IMR-90 (cell line): ENCODE data around the gene HSPG2. TPM values are rescaled to one million over a fixed set of nuclear protein-coding genes. Genes with fewer than 3 reads are reported as not detected.

Experiments used
- ATAC-seq: fragments of 200-7000 bp; cut with Tn5 transposase; 2 replicates; pipeline ENCODE4 v1.9.1; 2020; ENCODE audit warnings: low read depth, mild to moderate bottlenecking, moderate library complexity
- BruUV-seq: library from RNA; stranded (reverse); fragments of 400-500 nt; replicated peaks from 2 replicates; lab custom pipeline; 2021; lab: Mats Ljungman, UMichigan
- CTCF ChIA-PET: fragments of 300-600 bp; formaldehyde crosslinking; extraction: SDS; loops from one replicate; lab custom pipeline; 2021; ENCODE audit warnings: antibody characterized with exemption; lab: Yijun Ruan, JAX
- POLR2A ChIA-PET: fragments of 300-600 bp; sonication (Branson Sonifier 250); formaldehyde crosslinking; loops from one replicate; lab custom pipeline; 2022; ENCODE audit warnings: antibody characterized with exemption; ENCODE audit not compliant: unreplicated experiment; lab: Charles Lee
- DNase-seq: peaks from one replicate; pipeline ENCODE4 v3.0.0; 2013
- H2AFZ ChIP-seq: replicated peaks from 2 replicates; pipeline ENCODE3; 2013; ENCODE audit warnings: low read length, mild to moderate bottlenecking; ENCODE audit not compliant: poor library complexity
- H2AK5ac ChIP-seq: 2 replicates; pipeline ENCODE4 v1.6.1; 2013; ENCODE audit warnings: low read depth, low read length, inconsistent platforms
- H2AK9ac ChIP-seq: replicated peaks from 2 replicates; pipeline ENCODE3; 2013; ENCODE audit warnings: mild to moderate bottlenecking, low read depth, low read length, moderate library complexity; ENCODE audit not compliant: poor library complexity
- H2BK120ac ChIP-seq: 2 replicates; pipeline ENCODE4 v1.6.1; 2013; ENCODE audit warnings: low read depth, low read length, inconsistent platforms
- H2BK15ac ChIP-seq: 3 replicates; pipeline ENCODE4 v1.6.1; 2013; ENCODE audit warnings: low read depth, low read length, inconsistent platforms
- H2BK20ac ChIP-seq: 2 replicates; pipeline ENCODE4 v1.6.1; 2013; ENCODE audit warnings: low read depth, mild to moderate bottlenecking, inconsistent platforms, low read length, moderate library complexity
- H2BK5ac ChIP-seq: 2 replicates; pipeline ENCODE4 v1.6.1; 2013; ENCODE audit warnings: mild to moderate bottlenecking, low read depth, low read length, inconsistent platforms; ENCODE audit not compliant: poor library complexity, severe bottlenecking
- H3K14ac ChIP-seq: replicated peaks from 2 replicates; pipeline ENCODE4 v1.6.1; 2013; ENCODE audit warnings: low read depth, low read length, inconsistent platforms
- H3K18ac ChIP-seq: 2 replicates; pipeline ENCODE4 v1.6.1; 2013; ENCODE audit warnings: low read depth, low read length, control low read depth
- H3K23ac ChIP-seq: 2 replicates; pipeline ENCODE4 v1.6.1; 2013; ENCODE audit warnings: low read depth, low read length, inconsistent platforms
- H3K27ac ChIP-seq: 2 replicates; pipeline ENCODE4 v1.5.1; 2013; ENCODE audit warnings: mild to moderate bottlenecking, control low read depth, low read length; ENCODE audit not compliant: insufficient read depth
- H3K27me3 ChIP-seq: 2 replicates; pipeline ENCODE4 v1.6.1; 2013; ENCODE audit warnings: low read length; ENCODE audit not compliant: control insufficient read depth, insufficient read depth
- H3K36me3 ChIP-seq: 2 replicates; pipeline ENCODE4 v1.6.1; 2013; ENCODE audit warnings: low read length, mixed read lengths; ENCODE audit not compliant: control insufficient read depth, insufficient read depth
- H3K4ac ChIP-seq: 2 replicates; pipeline ENCODE4 v1.6.1; 2013; ENCODE audit warnings: low read depth, low read length, inconsistent platforms
- H3K4me1 ChIP-seq: 2 replicates; pipeline ENCODE4 v1.6.1; 2013; ENCODE audit warnings: low read length, mixed read lengths; ENCODE audit not compliant: control insufficient read depth, insufficient read depth
- H3K4me2 ChIP-seq: 2 replicates; pipeline ENCODE4 v1.6.1; 2013; ENCODE audit warnings: low read depth, mild to moderate bottlenecking, control low read depth, low read length, moderate library complexity
- H3K4me3 ChIP-seq: 2 replicates; pipeline ENCODE4 v1.5.1; 2013; ENCODE audit warnings: low read depth, mild to moderate bottlenecking, control low read depth, low read length, moderate library complexity; ENCODE audit not compliant: insufficient read depth
- H3K56ac ChIP-seq: 2 replicates; pipeline ENCODE4 v1.6.1; 2013; ENCODE audit warnings: low read length, inconsistent platforms; ENCODE audit not compliant: insufficient read depth; ENCODE audit errors: extremely low read depth
- H3K79me1 ChIP-seq, 2 experiments: 2 replicates each; pipeline ENCODE4 v1.6.1; 2013; ENCODE audit warnings: low read length in 2 of 2, inconsistent platforms in 1 of 2, low read depth in 1 of 2
- H3K9ac ChIP-seq: 2 replicates; pipeline ENCODE4 v1.6.1; 2013; ENCODE audit warnings: low read depth, low read length, control low read depth
- H3K9me1 ChIP-seq: 2 replicates; pipeline ENCODE4 v1.6.1; 2013; ENCODE audit warnings: low read length, inconsistent platforms; ENCODE audit not compliant: insufficient read depth
- H3K9me3 ChIP-seq: 2 replicates; pipeline ENCODE4 v1.6.1; 2013; ENCODE audit warnings: low read length; ENCODE audit not compliant: control insufficient read depth, insufficient read depth
- H4K20me1 ChIP-seq: 2 replicates; pipeline ENCODE4 v1.6.1; 2013; ENCODE audit warnings: low read length, inconsistent platforms; ENCODE audit not compliant: insufficient read depth
- H4K5ac ChIP-seq: 2 replicates; pipeline ENCODE4 v1.6.1; 2013; ENCODE audit warnings: mild to moderate bottlenecking, low read depth, low read length, control low read depth
- H4K8ac ChIP-seq, 2 experiments: 2 replicates each; pipeline ENCODE4 v1.6.1; 2013; ENCODE audit warnings: low read depth in 2 of 2, low read length in 2 of 2, control low read depth in 1 of 2, inconsistent platforms in 1 of 2
- H4K91ac ChIP-seq: 2 replicates; pipeline ENCODE4 v1.6.1; 2013; ENCODE audit warnings: low read depth, low read length, inconsistent platforms; ENCODE audit not compliant: insufficient read depth
- BHLHE40 ChIP-seq: fragments of 150-350 bp; IDR thresholded peaks from 2 replicates; pipeline ENCODE4 v1.6.1; 2016; ENCODE audit warnings: mild to moderate bottlenecking, low read depth, low read length
- CEBPB ChIP-seq: IDR thresholded peaks from 2 replicates; pipeline ENCODE4 v1.6.1; 2012; ENCODE audit warnings: low read depth, low read length, improper control_type of control experiment
- CHD1 ChIP-seq: IDR thresholded peaks from 2 replicates; pipeline ENCODE4 v1.6.1; 2012; ENCODE audit warnings: low read depth, low read length, improper control_type of control experiment
- FOS ChIP-seq: fragments of 150-350 bp; IDR thresholded peaks from 2 replicates; pipeline ENCODE4 v1.6.1; 2016; ENCODE audit warnings: low read depth, low read length
- MAZ ChIP-seq: IDR thresholded peaks from 2 replicates; pipeline ENCODE4 v1.6.1; 2012; ENCODE audit warnings: low read depth, mild to moderate bottlenecking, low read length, improper control_type of control experiment, moderate library complexity, borderline replicate concordance
- NFE2L2 ChIP-seq: fragments of 150-350 bp; IDR thresholded peaks from 2 replicates; pipeline ENCODE4 v1.6.1; 2016; ENCODE audit warnings: low read depth, mild to moderate bottlenecking, low read length
- RAD21 ChIP-seq: IDR thresholded peaks from 2 replicates; pipeline ENCODE4 v1.6.1; 2012; ENCODE audit warnings: low read length, improper control_type of control experiment
- RCOR1 ChIP-seq: IDR thresholded peaks from 2 replicates; pipeline ENCODE4 v1.6.1; 2012; ENCODE audit warnings: mild to moderate bottlenecking, low read length, improper control_type of control experiment; ENCODE audit not compliant: insufficient replicate concordance
- SMC3 ChIP-seq: fragments of 150-350 bp; IDR thresholded peaks from 2 replicates; pipeline ENCODE4 v1.6.1; 2016; ENCODE audit warnings: low read depth, mild to moderate bottlenecking, antibody characterized with exemption, low read length, moderate library complexity
- WGBS, 2 experiments: methylation state at CpG; one replicate each; pipeline versions ENCODE4 v1.1.5 to v1.1.7; 2013; ENCODE audit warnings: missing lambda C conversion rate in 2 of 2; ENCODE audit not compliant: insufficient read length in 1 of 2; ENCODE audit errors: extremely low coverage in 2 of 2; 5-methylcytosine and 5-hydroxymethylcytosine counted together
- dilution Hi-C: fragments of 300-500 bp; cut with HindIII; formaldehyde crosslinking; loops from one replicate; pipeline ENCODE4 v1.14.3; 2018; ENCODE audit warnings: low sequenced_read_pairs; ENCODE audit not compliant: unreplicated experiment
- in situ Hi-C: fragments of 300-500 bp; cut with MboI; formaldehyde crosslinking; loops from 3 replicates; pipeline ENCODE4 v1.14.3; 2019; ENCODE audit warnings: low sequenced_read_pairs, inconsistent platforms, mixed read lengths
- intact Hi-C: fragments of 100-400 bp; cut with micrococcal nuclease; formaldehyde crosslinking; loops from 2 replicates; pipeline ENCODE4 v1.10.0; 2022
- polyA plus RNA-seq, 3 experiments: library from polyadenylated mRNA; depleted of rRNA; stranded (reverse); fragments of >200 nt; gene quantifications; 2 replicates each; pipeline ENCODE4 v1.2.3, GENCODE V29; 2012; ENCODE audit warnings: low replicate concordance in 1 of 3
- total RNA-seq: library from RNA; depleted of rRNA; stranded (reverse); fragments of >200 nt; gene quantifications from 2 replicates; pipeline ENCODE4 v1.2.3, GENCODE V29; 2012
- TF ChIP-seq, protein P1 (sequence below): fragments of 150-350 bp; IDR thresholded peaks from 2 replicates; pipeline ENCODE4 v1.6.1; 2016; ENCODE audit warnings: low read depth, mild to moderate bottlenecking, low read length, moderate library complexity, borderline replicate concordance
- TF ChIP-seq, protein P2 (sequence below): conservative IDR thresholded peaks from 2 replicates; pipeline ENCODE4 v1.5.1; 2012; ENCODE audit warnings: mild to moderate bottlenecking, low read depth, low read length, improper control_type of control experiment

HSPG2 gene
- total and polyA plus RNA-seq, 2 of the 4 experiments (the other 2 are of a cell fraction) = 15.8 to 94.0 TPM

GRCh38 chr1:21828075-21828474, 109.0 kb downstream of the HSPG2 start:
- Histone ChIP-seq H4K91ac (no peak overlapping the region), H2AK9ac (no peak overlapping the region), H2AFZ (no peak overlapping the region), H3K4ac (no peak overlapping the region), H4K8ac (no peak overlapping the region), H2AK5ac (no peak overlapping the region), H3K4me3 (no peak overlapping the region), H3K4me1 (no peaks in the 10 kb centered on the region), H3K9ac (no peak overlapping the region), H3K18ac (no peak overlapping the region), H3K4me2 (no peak overlapping the region), H2BK15ac (no peak overlapping the region), H4K5ac (no peak overlapping the region), H3K9me3 (no peaks in the 10 kb centered on the region), H3K36me3 (peaks cover 77% of the 10 kb centered on the region), H3K9me1 (no peaks in the 10 kb centered on the region), H3K27me3 (no peaks in the 10 kb centered on the region), H3K79me1 (no peaks in the 10 kb centered on the region), H2BK5ac (no peak overlapping the region), H4K20me1 (no peaks in the 10 kb centered on the region), H2BK20ac (no peak overlapping the region), H3K23ac (no peak overlapping the region), H3K56ac (no peak overlapping the region), H3K27ac (no peak overlapping the region), H3K14ac (no peak overlapping the region), H2BK120ac (no peak overlapping the region)
- TF ChIP-seq, protein P1, sequence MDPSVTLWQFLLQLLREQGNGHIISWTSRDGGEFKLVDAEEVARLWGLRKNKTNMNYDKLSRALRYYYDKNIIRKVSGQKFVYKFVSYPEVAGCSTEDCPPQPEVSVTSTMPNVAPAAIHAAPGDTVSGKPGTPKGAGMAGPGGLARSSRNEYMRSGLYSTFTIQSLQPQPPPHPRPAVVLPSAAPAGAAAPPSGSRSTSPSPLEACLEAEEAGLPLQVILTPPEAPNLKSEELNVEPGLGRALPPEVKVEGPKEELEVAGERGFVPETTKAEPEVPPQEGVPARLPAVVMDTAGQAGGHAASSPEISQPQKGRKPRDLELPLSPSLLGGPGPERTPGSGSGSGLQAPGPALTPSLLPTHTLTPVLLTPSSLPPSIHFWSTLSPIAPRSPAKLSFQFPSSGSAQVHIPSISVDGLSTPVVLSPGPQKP = no peak
- TF ChIP-seq FOS (no peak), CHD1 (no peak), BHLHE40 (no peak), MAZ (no peak), CEBPB (no peak), SMC3 (no peak), NFE2L2 (no peak), RAD21 (no peak), RCOR1 (no peak)
- TF ChIP-seq, protein P2, sequence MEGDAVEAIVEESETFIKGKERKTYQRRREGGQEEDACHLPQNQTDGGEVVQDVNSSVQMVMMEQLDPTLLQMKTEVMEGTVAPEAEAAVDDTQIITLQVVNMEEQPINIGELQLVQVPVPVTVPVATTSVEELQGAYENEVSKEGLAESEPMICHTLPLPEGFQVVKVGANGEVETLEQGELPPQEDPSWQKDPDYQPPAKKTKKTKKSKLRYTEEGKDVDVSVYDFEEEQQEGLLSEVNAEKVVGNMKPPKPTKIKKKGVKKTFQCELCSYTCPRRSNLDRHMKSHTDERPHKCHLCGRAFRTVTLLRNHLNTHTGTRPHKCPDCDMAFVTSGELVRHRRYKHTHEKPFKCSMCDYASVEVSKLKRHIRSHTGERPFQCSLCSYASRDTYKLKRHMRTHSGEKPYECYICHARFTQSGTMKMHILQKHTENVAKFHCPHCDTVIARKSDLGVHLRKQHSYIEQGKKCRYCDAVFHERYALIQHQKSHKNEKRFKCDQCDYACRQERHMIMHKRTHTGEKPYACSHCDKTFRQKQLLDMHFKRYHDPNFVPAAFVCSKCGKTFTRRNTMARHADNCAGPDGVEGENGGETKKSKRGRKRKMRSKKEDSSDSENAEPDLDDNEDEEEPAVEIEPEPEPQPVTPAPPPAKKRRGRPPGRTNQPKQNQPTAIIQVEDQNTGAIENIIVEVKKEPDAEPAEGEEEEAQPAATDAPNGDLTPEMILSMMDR = no peak
- BruUV-seq = no TSS peak
- POLR2A ChIA-PET = no interaction called here
- 95% methylated on average over 11 of the region's 13 CpGs; no CpG with 5 or more reads in 1 of the 2 experiments for WGBS, 2 experiments
- DNase-seq (no peak), ATAC-seq (no peak)
- intact Hi-C loops (no loop called here), dilution Hi-C loops (no loop called here), in situ Hi-C loops (no loop called here)
- CTCF ChIA-PET = no interaction called here
